Thyroid gland (tissue), 4 donors: ENCODE data around the gene CFAP99.

Experiments used
- CTCF ChIP-seq, 6 experiments: fragments of 200-600 bp in 3 of 6; fragments of 450-650 bp in 3 of 6; sonication (generic) in 3 of 6; IDR thresholded peaks; one replicate each; pipeline ENCODE4 v1.5.1; 2016 to 2019; ENCODE audit warnings: antibody characterized with exemption in 6 of 6, mild to moderate bottlenecking in 2 of 6, inconsistent platforms in 1 of 6, moderate library complexity in 1 of 6
- POLR2A ChIP-seq, 2 donors: fragments of 450-650 bp; IDR thresholded peaks; one replicate each; pipeline ENCODE4 v1.6.1; 2017; ENCODE audit warnings: antibody characterized with exemption in 2 of 2, mild to moderate bottlenecking in 2 of 2, moderate library complexity in 1 of 2

- TF ChIP-seq CTCF (IDR thresholded peaks at IDR 0.05) = no peak
- TF ChIP-seq POLR2A (IDR thresholded peaks at IDR 0.05) = no peak
Observed at GRCh38 chr4:2482192-2482591, 63.4 kb downstream of the CFAP99 start.
